ENCODE results near the gene PTPN3.

PTPN3 gene

GRCh38 chr9:109488351-109488750 lies 9.8 kb downstream of the PTPN3 start:
- no peak for TF ChIP-seq TAF1 (IDR thresholded peaks at IDR 0.05; ENCODE audit: low read depth)
- TF ChIP-seq REST (IDR thresholded peaks at IDR 0.05; ENCODE audit: low read depth) = no peak
- TF ChIP-seq RAD21 (IDR thresholded peaks at IDR 0.05; ENCODE audit: low read depth) = no peak
- no peak for TF ChIP-seq CREB1 (IDR thresholded peaks at IDR 0.05; ENCODE audit: low read depth)
- TF ChIP-seq ZBTB7A (IDR thresholded peaks at IDR 0.05; ENCODE audit: low read depth) = no peak
- no peak for TF ChIP-seq YY1 (IDR thresholded peaks at IDR 0.05; ENCODE audit: low read depth)
- TF ChIP-seq EP300 (IDR thresholded peaks at IDR 0.05; ENCODE audit: borderline replicate concordance) = no peak
- no peak for TF ChIP-seq TEAD4 (IDR thresholded peaks at IDR 0.05)
- no peak for TF ChIP-seq CEBPB (IDR thresholded peaks at IDR 0.05)
- TF ChIP-seq EGR1 (IDR thresholded peaks at IDR 0.05) = no peak
- no peak for TF ChIP-seq FOXM1 (IDR thresholded peaks at IDR 0.05; ENCODE audit: borderline replicate concordance, low read depth)
- no peak for TF ChIP-seq NFIC (IDR thresholded peaks at IDR 0.05)
- no peak for TF ChIP-seq USF1 (IDR thresholded peaks at IDR 0.05)
- TF ChIP-seq MAX (IDR thresholded peaks at IDR 0.05) = no peak
- TF ChIP-seq TCF12 (IDR thresholded peaks at IDR 0.05; ENCODE audit: low read depth) = no peak

DNA sequence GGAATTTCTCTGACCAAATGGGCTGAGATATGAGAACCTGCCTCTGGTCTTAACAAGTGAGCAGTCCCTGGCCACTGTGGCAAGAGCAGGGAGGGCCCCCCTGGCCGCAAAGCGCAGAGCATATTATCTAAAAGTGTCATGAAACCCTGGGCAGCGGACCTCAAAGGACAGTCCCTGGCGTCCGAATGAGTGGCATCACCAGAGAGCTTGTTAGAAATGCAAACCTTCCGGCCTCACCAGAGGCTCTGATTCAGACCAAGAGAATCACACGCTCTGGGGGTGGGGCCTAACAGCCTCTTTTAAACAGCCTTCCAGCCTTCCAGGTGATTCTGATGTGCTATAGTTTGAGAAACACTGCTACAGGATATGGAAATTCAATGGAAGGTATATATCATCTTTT lies 10.9 kb downstream of the PTPN3 start:
- TF ChIP-seq CEBPB (IDR thresholded peaks at IDR 0.05) (no peak), RAD21 (IDR thresholded peaks at IDR 0.05; ENCODE audit: low read depth) (no peak)

GRCh38 chr9:109483744-109484429 lies 14.2 kb downstream of the PTPN3 start:
- TF ChIP-seq CEBPB (IDR thresholded peaks at IDR 0.05) (no peak), YY1 (IDR thresholded peaks at IDR 0.05; ENCODE audit: low read depth) (no peak), USF1 (IDR thresholded peaks at IDR 0.05) (no peak), NFIC (IDR thresholded peaks at IDR 0.05) (no peak), REST (IDR thresholded peaks at IDR 0.05; ENCODE audit: low read depth) (no peak), RAD21 (IDR thresholded peaks at IDR 0.05; ENCODE audit: low read depth) (no peak), FOXM1 (IDR thresholded peaks at IDR 0.05; ENCODE audit: borderline replicate concordance, low read depth) (no peak), TAF1 (IDR thresholded peaks at IDR 0.05; ENCODE audit: low read depth) (no peak), MAX (IDR thresholded peaks at IDR 0.05) (no peak)

GRCh38 chr9:109482391-109482916 lies 15.7 kb downstream of the PTPN3 start:
- TF ChIP-seq TAF1 (IDR thresholded peaks at IDR 0.05; ENCODE audit: low read depth) = no peak
- TF ChIP-seq EP300 (IDR thresholded peaks at IDR 0.05; ENCODE audit: borderline replicate concordance) = no peak
- TF ChIP-seq NFIC (IDR thresholded peaks at IDR 0.05) = no peak
- TF ChIP-seq REST (IDR thresholded peaks at IDR 0.05; ENCODE audit: low read depth) = no peak
- TF ChIP-seq YY1 (IDR thresholded peaks at IDR 0.05; ENCODE audit: low read depth) = no peak

GRCh38 chr9:109481856-109482255 lies 16.3 kb downstream of the PTPN3 start:
- TF ChIP-seq ZBTB7A (IDR thresholded peaks at IDR 0.05; ENCODE audit: low read depth) (no peak), EGR1 (IDR thresholded peaks at IDR 0.05) (no peak), YY1 (IDR thresholded peaks at IDR 0.05; ENCODE audit: low read depth) (no peak), USF1 (IDR thresholded peaks at IDR 0.05) (no peak), NFIC (IDR thresholded peaks at IDR 0.05) (no peak), TEAD4 (IDR thresholded peaks at IDR 0.05) (no peak), EP300 (IDR thresholded peaks at IDR 0.05; ENCODE audit: borderline replicate concordance) (no peak), MAX (IDR thresholded peaks at IDR 0.05) (no peak), TCF12 (IDR thresholded peaks at IDR 0.05; ENCODE audit: low read depth) (no peak), REST (IDR thresholded peaks at IDR 0.05; ENCODE audit: low read depth) (no peak), CREB1 (IDR thresholded peaks at IDR 0.05; ENCODE audit: low read depth) (no peak)
